B cell (primary cell): ENCODE results near the gene MAPT.

Experiments used
- CTCF ChIP-seq: fragments of 200-600 bp; IDR thresholded peaks from one replicate; pipeline ENCODE4 v1.8.0; 2022; ENCODE audit warnings: antibody characterized with exemption, mild to moderate bottlenecking
- EZH2 ChIP-seq: IDR thresholded peaks from 2 replicates; pipeline ENCODE4 v1.6.1; 2012; ENCODE audit warnings: borderline replicate concordance, low read depth, mild to moderate bottlenecking, moderate library complexity, low read length; ENCODE audit not compliant: insufficient read depth, poor library complexity, severe bottlenecking

- TF ChIP-seq CTCF (no peak), EZH2 (no peak)
Measured at GRCh38 chr17:45968732-45969131, 74.4 kb downstream of the MAPT start.
